ENCODE measurements around the gene ACTG1. TPM values are rescaled to one million over a fixed set of nuclear protein-coding genes. Genes with fewer than 3 reads are reported as not detected.

Gene ACTG1
- total and polyA plus RNA-seq, 9 of the 15 experiments (the other 6 are each of a cell fraction or from before 2014, with no cell fraction given): 224 to 1,775 (median 568) TPM

DNA sequence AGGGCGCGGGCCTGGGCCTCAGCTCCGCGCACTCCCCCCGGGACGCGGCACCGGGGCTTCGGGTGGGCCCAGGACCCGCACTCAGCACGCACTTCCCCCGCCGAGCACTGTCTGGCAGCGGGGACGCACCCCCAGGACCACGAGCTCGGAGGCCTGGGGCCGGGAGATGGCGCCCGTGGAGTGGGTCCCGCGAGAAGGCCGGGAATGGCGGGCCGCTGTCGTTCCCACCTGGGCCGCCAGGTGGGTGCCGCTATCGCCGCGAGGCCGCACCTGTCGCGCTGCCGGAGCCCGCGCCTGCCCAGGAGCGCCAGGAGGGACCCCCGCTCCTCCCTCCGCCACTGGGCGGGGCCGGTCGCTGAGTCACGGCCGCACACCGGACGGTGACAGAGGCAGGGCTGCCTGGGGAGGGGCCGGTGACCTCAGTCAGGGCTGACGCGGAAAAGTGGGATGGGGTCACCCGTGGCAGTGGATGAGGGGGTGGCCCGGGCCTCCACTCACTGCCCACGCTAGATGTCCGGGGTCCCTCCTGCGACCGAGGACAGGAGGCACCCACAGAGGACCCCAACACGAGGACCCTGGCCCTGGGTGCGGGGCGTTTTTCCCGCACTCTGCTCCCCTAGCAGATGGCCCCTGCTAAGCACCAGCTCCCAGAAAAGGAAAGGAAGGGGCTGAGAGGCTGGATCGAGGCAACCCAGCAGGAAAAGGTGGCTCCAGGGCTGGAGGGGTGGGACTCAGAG is 6.9 kb upstream of the ACTG1 start (continued):
- TF ChIP-seq, protein P1, sequence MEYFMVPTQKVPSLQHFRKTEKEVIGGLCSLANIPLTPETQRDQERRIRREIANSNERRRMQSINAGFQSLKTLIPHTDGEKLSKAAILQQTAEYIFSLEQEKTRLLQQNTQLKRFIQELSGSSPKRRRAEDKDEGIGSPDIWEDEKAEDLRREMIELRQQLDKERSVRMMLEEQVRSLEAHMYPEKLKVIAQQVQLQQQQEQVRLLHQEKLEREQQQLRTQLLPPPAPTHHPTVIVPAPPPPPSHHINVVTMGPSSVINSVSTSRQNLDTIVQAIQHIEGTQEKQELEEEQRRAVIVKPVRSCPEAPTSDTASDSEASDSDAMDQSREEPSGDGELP (CRISPR knock-in tag; IDR thresholded peaks at IDR 0.05; ENCODE audit: borderline replicate concordance): peak; percentile 46; the same call in 1 of the 2 replicates
- TF ChIP-seq ZNF717 (CRISPR knock-in tag; IDR thresholded peaks at IDR 0.05): no peak
- TF ChIP-seq, protein P2, sequence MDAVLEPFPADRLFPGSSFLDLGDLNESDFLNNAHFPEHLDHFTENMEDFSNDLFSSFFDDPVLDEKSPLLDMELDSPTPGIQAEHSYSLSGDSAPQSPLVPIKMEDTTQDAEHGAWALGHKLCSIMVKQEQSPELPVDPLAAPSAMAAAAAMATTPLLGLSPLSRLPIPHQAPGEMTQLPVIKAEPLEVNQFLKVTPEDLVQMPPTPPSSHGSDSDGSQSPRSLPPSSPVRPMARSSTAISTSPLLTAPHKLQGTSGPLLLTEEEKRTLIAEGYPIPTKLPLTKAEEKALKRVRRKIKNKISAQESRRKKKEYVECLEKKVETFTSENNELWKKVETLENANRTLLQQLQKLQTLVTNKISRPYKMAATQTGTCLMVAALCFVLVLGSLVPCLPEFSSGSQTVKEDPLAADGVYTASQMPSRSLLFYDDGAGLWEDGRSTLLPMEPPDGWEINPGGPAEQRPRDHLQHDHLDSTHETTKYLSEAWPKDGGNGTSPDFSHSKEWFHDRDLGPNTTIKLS (IDR thresholded peaks at IDR 0.05; ENCODE audit: borderline replicate concordance, low read depth): no peak
- TF ChIP-seq CEBPG (CRISPR knock-in tag; IDR thresholded peaks at IDR 0.05): no peak
- TF ChIP-seq CEBPG (tag; conservative IDR thresholded peaks at IDR 0.05 in 1 of 2, IDR thresholded peaks at IDR 0.05 in 1 of 2): no peak
- peak; percentile 60 for TF ChIP-seq MYC (IDR thresholded peaks at IDR 0.05; ENCODE audit: low read depth, low read length)
- TF ChIP-seq MYC (CRISPR knock-in tag; IDR thresholded peaks at IDR 0.05; ENCODE audit: borderline replicate concordance, low read depth): no peak
- TF ChIP-seq TEAD4 (IDR thresholded peaks at IDR 0.05; ENCODE audit: low read length): no peak
- no peak for TF ChIP-seq TEAD4 (CRISPR knock-in tag; IDR thresholded peaks at IDR 0.05; ENCODE audit: borderline replicate concordance)
- peak; percentile 59 for TF ChIP-seq CCNT2 (IDR thresholded peaks at IDR 0.05; ENCODE audit: borderline replicate concordance, extremely low read depth, insufficient read length, low read depth, low read length)
- no peak for TF ChIP-seq EWSR1 (IDR thresholded peaks at IDR 0.05; ENCODE audit: borderline replicate concordance, low read depth, partially characterized antibody)
- no peak for TF ChIP-seq GABPB2 (CRISPR knock-in tag; conservative IDR thresholded peaks at IDR 0.05)
- no peak for TF ChIP-seq ETV6 (IDR thresholded peaks at IDR 0.05; ENCODE audit: borderline replicate concordance in 1 of 2, low read depth in 2 of 2, low read length in 1 of 2)
- TF ChIP-seq ETV6 (CRISPR knock-in tag; IDR thresholded peaks at IDR 0.05; ENCODE audit: borderline replicate concordance): no peak
- TF ChIP-seq, protein P3, sequence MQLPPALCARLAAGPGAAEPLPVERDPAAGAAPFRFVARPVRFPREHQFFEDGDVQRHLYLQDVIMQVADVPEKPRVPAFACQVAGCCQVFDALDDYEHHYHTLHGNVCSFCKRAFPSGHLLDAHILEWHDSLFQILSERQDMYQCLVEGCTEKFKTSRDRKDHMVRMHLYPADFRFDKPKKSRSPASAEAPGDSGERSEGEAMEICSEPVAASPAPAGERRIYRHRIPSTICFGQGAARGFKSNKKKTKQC (CRISPR knock-in tag; IDR thresholded peaks at IDR 0.05): no peak
- TF ChIP-seq ZNF644 (tag; IDR thresholded peaks at IDR 0.05; ENCODE audit: low read depth): no peak
- TF ChIP-seq, protein P4, sequence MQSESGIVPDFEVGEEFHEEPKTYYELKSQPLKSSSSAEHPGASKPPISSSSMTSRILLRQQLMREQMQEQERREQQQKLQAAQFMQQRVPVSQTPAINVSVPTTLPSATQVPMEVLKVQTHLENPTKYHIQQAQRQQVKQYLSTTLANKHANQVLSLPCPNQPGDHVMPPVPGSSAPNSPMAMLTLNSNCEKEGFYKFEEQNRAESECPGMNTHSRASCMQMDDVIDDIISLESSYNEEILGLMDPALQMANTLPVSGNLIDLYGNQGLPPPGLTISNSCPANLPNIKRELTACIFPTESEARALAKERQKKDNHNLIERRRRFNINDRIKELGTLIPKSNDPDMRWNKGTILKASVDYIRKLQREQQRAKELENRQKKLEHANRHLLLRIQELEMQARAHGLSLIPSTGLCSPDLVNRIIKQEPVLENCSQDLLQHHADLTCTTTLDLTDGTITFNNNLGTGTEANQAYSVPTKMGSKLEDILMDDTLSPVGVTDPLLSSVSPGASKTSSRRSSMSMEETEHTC (IDR thresholded peaks at IDR 0.05): no peak
- TF ChIP-seq U2AF1 (optimal IDR thresholded peaks at IDR 0.05; ENCODE audit: low read depth, low read length): peak; percentile 91
- TF ChIP-seq, protein P5, sequence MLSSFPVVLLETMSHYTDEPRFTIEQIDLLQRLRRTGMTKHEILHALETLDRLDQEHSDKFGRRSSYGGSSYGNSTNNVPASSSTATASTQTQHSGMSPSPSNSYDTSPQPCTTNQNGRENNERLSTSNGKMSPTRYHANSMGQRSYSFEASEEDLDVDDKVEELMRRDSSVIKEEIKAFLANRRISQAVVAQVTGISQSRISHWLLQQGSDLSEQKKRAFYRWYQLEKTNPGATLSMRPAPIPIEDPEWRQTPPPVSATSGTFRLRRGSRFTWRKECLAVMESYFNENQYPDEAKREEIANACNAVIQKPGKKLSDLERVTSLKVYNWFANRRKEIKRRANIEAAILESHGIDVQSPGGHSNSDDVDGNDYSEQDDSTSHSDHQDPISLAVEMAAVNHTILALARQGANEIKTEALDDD (IDR thresholded peaks at IDR 0.05): no peak
- TF ChIP-seq ZNF263 (CRISPR knock-in tag; IDR thresholded peaks at IDR 0.05; ENCODE audit: borderline replicate concordance): peak; percentile 68
- no peak for TF ChIP-seq BMI1 (IDR thresholded peaks at IDR 0.05; ENCODE audit: low read length)
- TF ChIP-seq NEUROD1 (IDR thresholded peaks at IDR 0.05; ENCODE audit: borderline replicate concordance, low read depth, low read length, partially characterized antibody): no peak
- TF ChIP-seq GATAD2A (IDR thresholded peaks at IDR 0.05): 0 out of 2 replicates have a peak, but pooled peaks have one; percentile 49

All from K562 (cell line).